ENCODE data around the gene SCRG1. TPM values are rescaled to one million over a fixed set of nuclear protein-coding genes. Genes with fewer than 3 reads are reported as not detected.

SCRG1 gene
- under 0.01 and 0.07 TPM in 2 replicates for total RNA-seq

DNA sequence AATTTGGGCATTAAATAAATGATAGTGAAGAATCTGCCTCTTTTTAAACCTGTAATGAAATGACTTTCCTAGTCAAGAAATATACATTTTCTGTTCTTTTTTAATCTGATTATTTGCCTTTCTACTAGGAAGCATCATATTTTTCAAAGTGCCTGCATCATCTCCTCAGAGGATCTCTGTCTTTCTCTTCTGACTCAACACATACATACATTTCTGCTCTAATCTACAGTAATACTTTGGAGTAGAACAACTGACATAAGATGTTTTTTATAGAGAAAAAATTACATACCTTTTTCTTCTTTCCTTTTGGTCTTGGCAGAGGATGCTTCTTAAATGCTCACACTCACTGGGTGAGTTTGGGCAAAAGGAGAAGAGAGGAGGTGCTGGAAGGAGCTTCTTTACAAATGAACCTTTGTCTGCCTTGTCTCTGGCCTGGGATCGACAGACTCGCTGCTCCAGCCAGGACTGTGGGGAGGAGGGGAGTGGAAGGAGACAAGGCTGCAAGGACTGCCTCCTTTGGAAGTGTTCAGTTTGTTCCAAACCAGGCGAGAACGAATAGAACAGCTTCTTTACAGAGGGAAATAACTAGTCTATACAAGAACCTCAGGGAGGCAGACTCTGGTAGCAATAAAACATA is at the start of gene SCRG1:
TSS of gene SCRG1 (minus strand) at position 338 of the 637 bp plus-strand sequence. CDS start 7,702 bp downstream, outside the sequence.

DNA sequence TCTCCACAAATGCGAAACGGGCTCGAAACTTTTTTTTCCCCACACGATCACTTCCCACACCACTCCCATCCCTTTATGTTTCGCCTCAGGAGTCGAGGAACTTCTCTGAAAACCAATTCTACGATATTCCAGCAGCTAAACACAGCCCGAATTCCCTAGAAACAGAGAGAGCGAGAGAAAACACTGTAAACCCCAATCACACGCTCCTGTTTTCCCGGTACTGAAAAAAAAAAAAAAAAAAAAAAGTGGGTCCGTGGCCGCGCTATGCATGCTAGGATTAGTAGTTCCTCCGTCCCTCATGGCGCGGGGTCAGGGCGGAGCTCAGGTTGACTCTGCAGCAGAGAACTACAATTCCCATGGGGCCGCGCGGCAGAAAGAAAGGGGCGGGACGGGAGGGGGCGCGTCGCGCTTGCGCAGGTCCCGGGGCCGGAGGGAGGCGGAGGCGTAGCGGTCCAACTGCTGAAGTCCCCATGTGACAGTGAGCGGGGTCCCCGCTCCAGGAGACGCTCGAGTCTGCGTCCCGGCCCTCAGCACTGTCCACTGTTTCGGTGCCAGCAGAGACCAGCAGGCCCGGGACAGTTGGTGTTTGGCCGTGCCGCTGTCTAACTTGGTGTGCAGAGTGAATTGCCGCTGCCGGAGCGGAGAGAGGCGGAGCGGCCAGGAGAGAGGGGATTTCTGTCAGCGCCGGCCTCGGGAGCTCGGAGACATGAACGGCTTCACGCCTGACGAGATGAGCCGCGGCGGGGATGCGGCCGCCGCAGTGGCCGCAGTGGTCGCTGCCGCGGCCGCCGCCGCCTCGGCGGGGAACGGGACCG is 28.2 kb downstream of the SCRG1 start, which contains the start of gene SAP30:
TSS of gene SAP30 (plus strand) at position 478 of the 815 bp plus-strand sequence. CDS start at position 707, 229 bp downstream.

Small RNA genes lying within 50 kb of the gene (small RNA-seq; reads per million reads assigned to genes)
- gene RNU6-1096P: not detected

Other genes with a start within 250 kb of the SCRG1 start
- gene GALNT7, start 230.3 kb downstream of the SCRG1 start, total RNA-seq: 67.3 and 81.7 TPM in 2 replicates
- gene HMGB2, start 64.8 kb downstream of the SCRG1 start, total RNA-seq: 128 and 206 TPM in 2 replicates
- 25.8 and 31.3 TPM in 2 replicates for gene SAP30, start 28.2 kb downstream of the SCRG1 start, total RNA-seq
- gene HAND2, start 131.1 kb upstream of the SCRG1 start, total RNA-seq: 13.7 TPM in 1 of 2 replicates, not detected in the other

Measured in thoracic aorta endothelial cell (primary cell).